HEK293 (cell line): ENCODE data around the gene MESP2.

ENCODE experiments used
- CTCF ChIA-PET: fragments of 350-600 bp; formaldehyde crosslinking; extraction: SDS; loops from one replicate; lab custom pipeline; 2021; ENCODE audit warnings: antibody characterized with exemption; lab: Yijun Ruan, JAX
- POLR2A ChIA-PET: fragments of 300-600 bp; formaldehyde crosslinking; extraction: SDS; loops from one replicate; lab custom pipeline; 2020; ENCODE audit warnings: antibody characterized with exemption, inconsistent platforms; lab: Yijun Ruan, JAX
- H3K27ac ChIP-seq: fragments of 200-500 bp; sonication (Bioruptor generic); 2 replicates; pipeline ENCODE4 v1.5.1; 2014; ENCODE audit warnings: low read depth, low read length, control low read depth, inconsistent platforms; ENCODE audit errors: extremely low read depth
- H3K36me3 ChIP-seq, 2 experiments: fragments of 200-500 bp in 1 of 2; sonication (Bioruptor generic) in 1 of 2; 1 replicate in 1 of 2; 2 replicates in 1 of 2; pipeline ENCODE4 v1.5.1; 2014 to 2017; ENCODE audit warnings: inconsistent platforms in 2 of 2, low read length in 2 of 2; ENCODE audit not compliant: control insufficient read depth in 2 of 2, insufficient read depth in 1 of 2
- H3K4me1 ChIP-seq: fragments of 200-500 bp; sonication (Bioruptor generic); 2 replicates; pipeline ENCODE4 v1.5.1; 2014; ENCODE audit warnings: mild to moderate bottlenecking, low read length, inconsistent platforms; ENCODE audit not compliant: control insufficient read depth, insufficient read depth
- H3K4me3 ChIP-seq: 2 replicates; pipeline ENCODE4 v1.5.1; 2011; ENCODE audit warnings: low read depth, mild to moderate bottlenecking, control low read depth, low read length, moderate library complexity
- H3K9me3 ChIP-seq: fragments of 200-500 bp; sonication (Bioruptor generic); 2 replicates; pipeline ENCODE4 v1.5.1; 2014; ENCODE audit warnings: low read depth, low read length, inconsistent platforms; ENCODE audit not compliant: control insufficient read depth, insufficient read depth
- IKZF3 ChIP-seq: fragments of 450-650 bp; IDR thresholded peaks from 2 replicates; pipeline ENCODE4 v1.5.0; 2018; ENCODE audit warnings: missing biosample characterization, mild to moderate bottlenecking, missing genetic modification characterization, moderate library complexity
- MEIS1 ChIP-seq: sonication (generic); formaldehyde crosslinking; IDR thresholded peaks from 2 replicates; pipeline ENCODE4 v1.8.1; 2022; ENCODE audit warnings: missing genetic modification reagents, mild to moderate bottlenecking, borderline replicate concordance
- SETDB1 ChIP-seq: IDR thresholded peaks from one replicate; pipeline ENCODE4 v1.6.1; 2017; ENCODE audit warnings: mild to moderate bottlenecking, low read length, moderate library complexity, mixed read lengths; ENCODE audit not compliant: insufficient read length
- ZBTB7A ChIP-seq: fragments of 450-650 bp; formaldehyde crosslinking; IDR thresholded peaks from 2 replicates; pipeline ENCODE4 v1.5.1; 2016; ENCODE audit warnings: low read depth, missing biosample characterization, missing genetic modification characterization
- ZFHX2 ChIP-seq: fragments of 450-650 bp; formaldehyde crosslinking; conservative IDR thresholded peaks from 2 replicates; pipeline ENCODE4 v1.5.1; 2016; ENCODE audit warnings: missing biosample characterization, missing genetic modification characterization
- ZNF121 ChIP-seq: fragments of 450-650 bp; formaldehyde crosslinking; IDR thresholded peaks from 2 replicates; pipeline ENCODE4 v1.5.1; 2016; ENCODE audit warnings: missing biosample characterization, missing genetic modification characterization
- ZNF138 ChIP-seq: fragments of 450-650 bp; formaldehyde crosslinking; IDR thresholded peaks from 2 replicates; pipeline ENCODE4 v1.5.1; 2016; ENCODE audit warnings: missing biosample characterization, missing genetic modification characterization, borderline replicate concordance
- ZNF2 ChIP-seq: fragments of 450-650 bp; formaldehyde crosslinking; IDR thresholded peaks from 2 replicates; pipeline ENCODE4 v1.5.1; 2016; ENCODE audit warnings: missing biosample characterization, missing genetic modification characterization
- ZNF239 ChIP-seq: fragments of 450-650 bp; formaldehyde crosslinking; IDR thresholded peaks from 2 replicates; pipeline ENCODE4 v1.5.1; 2016; ENCODE audit warnings: missing biosample characterization, missing genetic modification characterization
- ZNF274 ChIP-seq, 2 experiments: fragments of 200-500 bp in 1 of 2; fragments of 450-650 bp in 1 of 2; sonication (Bioruptor generic) in 1 of 2; formaldehyde crosslinking in 1 of 2; IDR thresholded peaks; 2 replicates each; pipeline versions ENCODE4 v1.5.1 to v1.6.1; 2014 to 2016; ENCODE audit warnings: borderline replicate concordance in 1 of 2, inconsistent platforms in 1 of 2, low read length in 1 of 2, missing biosample characterization in 1 of 2, missing genetic modification characterization in 1 of 2
- ZNF341 ChIP-seq: fragments of 450-650 bp; formaldehyde crosslinking; IDR thresholded peaks from 2 replicates; pipeline ENCODE4; 2016; ENCODE audit warnings: low read depth, missing biosample characterization, missing genetic modification characterization
- ZNF394 ChIP-seq: fragments of 450-650 bp; formaldehyde crosslinking; IDR thresholded peaks from 2 replicates; pipeline ENCODE4 v1.5.1; 2016; ENCODE audit warnings: missing biosample characterization, missing genetic modification characterization, mild to moderate bottlenecking, moderate library complexity, borderline replicate concordance
- ZNF488 ChIP-seq: fragments of 450-650 bp; formaldehyde crosslinking; IDR thresholded peaks from 2 replicates; pipeline ENCODE4 v1.5.1; 2016; ENCODE audit warnings: missing biosample characterization, missing genetic modification characterization
- ZNF518A ChIP-seq: fragments of 450-650 bp; formaldehyde crosslinking; conservative IDR thresholded peaks from 2 replicates; pipeline ENCODE4 v1.5.1; 2016; ENCODE audit warnings: low read depth, missing biosample characterization, missing genetic modification characterization
- ZNF560 ChIP-seq: fragments of 450-650 bp; formaldehyde crosslinking; IDR thresholded peaks from 2 replicates; pipeline ENCODE4 v1.5.1; 2017; ENCODE audit warnings: missing biosample characterization, missing genetic modification characterization, borderline replicate concordance
- ZNF621 ChIP-seq: fragments of 450-650 bp; formaldehyde crosslinking; IDR thresholded peaks from 2 replicates; pipeline ENCODE4 v1.5.1; 2017; ENCODE audit warnings: missing biosample characterization, missing genetic modification characterization
- ZNF624 ChIP-seq: fragments of 450-650 bp; formaldehyde crosslinking; IDR thresholded peaks from 2 replicates; pipeline ENCODE4 v1.5.1; 2017; ENCODE audit warnings: missing biosample characterization, missing genetic modification characterization
- ZNF629 ChIP-seq: fragments of 450-650 bp; formaldehyde crosslinking; IDR thresholded peaks from 2 replicates; pipeline ENCODE4 v1.5.1; 2017; ENCODE audit warnings: missing biosample characterization, missing genetic modification characterization
- ZNF701 ChIP-seq: fragments of 450-650 bp; formaldehyde crosslinking; IDR thresholded peaks from 2 replicates; pipeline ENCODE4 v1.5.1; 2016; ENCODE audit warnings: missing biosample characterization, missing genetic modification characterization
- ZNF768 ChIP-seq: fragments of 450-650 bp; formaldehyde crosslinking; IDR thresholded peaks from 2 replicates; pipeline ENCODE4 v1.5.1; 2018; ENCODE audit warnings: missing biosample characterization, mild to moderate bottlenecking, missing genetic modification characterization
- ZNF792 ChIP-seq: fragments of 450-650 bp; formaldehyde crosslinking; IDR thresholded peaks from 2 replicates; pipeline ENCODE4 v1.5.1; 2016; ENCODE audit warnings: missing biosample characterization, missing genetic modification characterization
- ZSCAN18 ChIP-seq: fragments of 450-650 bp; formaldehyde crosslinking; IDR thresholded peaks from 2 replicates; pipeline ENCODE4 v1.5.1; 2016; ENCODE audit warnings: missing biosample characterization, missing genetic modification characterization
- ZSCAN23 ChIP-seq: fragments of 450-650 bp; formaldehyde crosslinking; IDR thresholded peaks from 2 replicates; pipeline ENCODE4 v1.5.1; 2016; ENCODE audit warnings: missing biosample characterization, missing genetic modification characterization

Gene MESP2

GRCh38 chr15:89799011-89799911, 23.1 kb downstream of the MESP2 start (continued):
- TF ChIP-seq ZFHX2 (tag by site-specific recombination) (no peak), ZBTB7A (tag by site-specific recombination) (no peak), ZNF121 (0 out of 2 replicates have a peak, but pooled peaks have one; percentile 16)

- CTCF ChIA-PET = interaction anchor here (0.7 kb wide), 2 partner anchors 60 to 318 kb away, joined by 3 read pairs; no protein-coding TSS in a partner anchor
Observed at GRCh38 chr15:89799918-89800498, 23.9 kb downstream of the MESP2 start.

GRCh38 chr15:89801471-89802195, 25.5 kb downstream of the MESP2 start:
- H3K27ac ChIP-seq = no peak overlapping the region
- H3K4me1 ChIP-seq = no peaks in the 10 kb centered on the region
- POLR2A ChIA-PET = no interaction called here
- H3K36me3 ChIP-seq = no peaks in the 10 kb centered on the region
- H3K4me3 ChIP-seq = no peak overlapping the region
- H3K9me3 ChIP-seq = no peaks in the 10 kb centered on the region
- CTCF ChIA-PET = interaction anchor here (1.2 kb wide), 1 partner anchor 40 kb away, joined by 4 read pairs; no protein-coding TSS in a partner anchor
- TF ChIP-seq ZNF394 (tag by site-specific recombination) (no peak), ZNF768 (tag by site-specific recombination) (no peak), ZNF518A (tag by site-specific recombination) (no peak), ZNF621 (tag by site-specific recombination) (no peak), ZNF624 (tag by site-specific recombination) (no peak), ZSCAN23 (tag by site-specific recombination) (no peak), ZNF2 (no peak), ZNF701 (tag by site-specific recombination) (no peak), IKZF3 (tag by site-specific recombination) (no peak), ZNF629 (tag by site-specific recombination) (no peak), ZNF560 (tag by site-specific recombination) (no peak), MEIS1 (CRISPR knock-in tag) (no peak), ZNF488 (tag by site-specific recombination) (no peak), ZNF138 (tag by site-specific recombination) (no peak), ZNF274 (IDR thresholded peaks at IDR 0.05; ENCODE audit: low read length) (no peak), ZNF274 (tag by site-specific recombination; IDR thresholded peaks at IDR 0.05; ENCODE audit: borderline replicate concordance) (no peak), ZSCAN18 (tag by site-specific recombination) (no peak), ZNF792 (tag by site-specific recombination) (no peak)

More at GRCh38 chr15:89799918-89800498, 23.9 kb downstream of the MESP2 start:
- no peaks in the 10 kb centered on the region for H3K9me3 ChIP-seq
- no peaks in the 10 kb centered on the region for H3K36me3 ChIP-seq
- POLR2A ChIA-PET = no interaction called here
- H3K4me1 ChIP-seq = peaks cover 4% of the 10 kb centered on the region
- H3K27ac ChIP-seq = no peak overlapping the region
- TF ChIP-seq SETDB1 = no peak
- TF ChIP-seq ZNF341 (tag by site-specific recombination) = 0 out of 2 replicates have a peak, but pooled peaks have one; percentile 1
- 0 out of 2 replicates have a peak, but pooled peaks have one; percentile 69 for TF ChIP-seq ZNF239
- no peak overlapping the region for H3K4me3 ChIP-seq
